Gastrocnemius medialis (tissue), 4 donors: Measurements from ENCODE around the gene ASPHD2. TPM values are rescaled to one million over a fixed set of nuclear protein-coding genes. Genes with fewer than 3 reads are reported as not detected.
A peak's percentile ranks its signal among the peaks of the same experiment; 100 is the strongest.

Experiments used
- ATAC-seq, 2 donors: fragments of 150-250 bp; one replicate each; pipeline ENCODE4 v1.9.1; 2016
- DNase-seq, 2 donors: peaks; one replicate each; pipeline ENCODE4 v3.0.0-alpha.2; 2019
- H3K27ac ChIP-seq, 4 donors: fragments of 200-600 bp; sonication (generic); 1 replicate in 1 of 4; 2 replicates in 3 of 4; pipeline ENCODE4 v1.5.1; 2016 to 2018; ENCODE audit warnings: mild to moderate bottlenecking in 2 of 4, moderate library complexity in 1 of 4
- H3K27me3 ChIP-seq, 3 donors: fragments of 200-600 bp; sonication (generic) in 2 of 3; 1 replicate in 1 of 3; 2 replicates in 2 of 3; pipeline versions ENCODE4 v1.5.1 to v1.6.0; 2016 to 2019; ENCODE audit warnings: mild to moderate bottlenecking in 1 of 3, moderate library complexity in 1 of 3
- H3K36me3 ChIP-seq, 2 donors: fragments of 200-600 bp; sonication (generic) in 1 of 2; one replicate each; pipeline ENCODE4 v1.5.1; 2017 to 2018
- H3K4me1 ChIP-seq, 2 donors: fragments of 200-600 bp; sonication (generic) in 1 of 2; one replicate each; pipeline ENCODE4 v1.5.1; 2016 to 2017; ENCODE audit warnings: mild to moderate bottlenecking in 2 of 2
- H3K4me3 ChIP-seq, 4 donors: fragments of 200-600 bp; sonication (generic) in 3 of 4; 1 replicate in 1 of 4; 2 replicates in 3 of 4; pipeline ENCODE4 v1.5.1; 2016 to 2019; ENCODE audit warnings: mild to moderate bottlenecking in 2 of 4
- H3K9me3 ChIP-seq, 3 donors: fragments of 200-600 bp; sonication (generic) in 2 of 3; 1 replicate in 1 of 3; 2 replicates in 2 of 3; pipeline ENCODE4 v1.5.1; 2016 to 2019
- CTCF ChIP-seq, 5 experiments: fragments of 450-650 bp in 3 of 5; fragments of 200-600 bp in 2 of 5; sonication (generic) in 2 of 5; IDR thresholded peaks in 4 of 5; conservative IDR thresholded peaks in 1 of 5; 1 replicate in 4 of 5; 2 replicates in 1 of 5; pipeline ENCODE4 v1.5.1; 2016 to 2019; ENCODE audit warnings: antibody characterized with exemption in 5 of 5, mild to moderate bottlenecking in 3 of 5, moderate library complexity in 3 of 5
- POLR2A ChIP-seq, 2 donors: fragments of 450-650 bp; IDR thresholded peaks; one replicate each; pipeline ENCODE4 v1.6.1; 2017; ENCODE audit warnings: antibody characterized with exemption in 2 of 2, mild to moderate bottlenecking in 2 of 2, moderate library complexity in 2 of 2
- in situ Hi-C, 4 donors: fragments of 200-750 bp; cut with MboI; loops; one replicate each; pipeline versions ENCODE4 v1.15.0 to v1.8.0; 2017; ENCODE audit warnings: low sequenced_read_pairs in 4 of 4
- intact Hi-C: fragments of 100-400 bp; cut with DNase I; formaldehyde crosslinking; loops from one replicate; pipeline ENCODE4 v1.15.1; 2023; ENCODE audit warnings: low total_unique reads
- total RNA-seq, 4 donors: library from RNA; depleted of rRNA; stranded (reverse); fragments of >200 nt; gene quantifications; one replicate each; pipeline versions ENCODE4 v1.1.0 to v1.2.3, GENCODE V29; 2016

The ASPHD2 gene
- total RNA-seq, 4 donors from 2014 or later, result 0.07 to 0.10 TPM; not detected in 2

GRCh38 chr22:26479792-26480610, 50.9 kb downstream of the ASPHD2 start:
- no peaks in the 10 kb centered on the region for H3K27me3 ChIP-seq
- intact Hi-C loops, result loop anchor here (5.0 kb wide), 1 partner anchor 82 kb away; no protein-coding TSS in a partner anchor
- peak overlapping the region in 1 of 4 donors; percentile 15 for H3K4me3 ChIP-seq
- ATAC-seq, result no peak
- TF ChIP-seq POLR2A (IDR thresholded peaks at IDR 0.05) (no peak), CTCF (IDR thresholded peaks at IDR 0.05 in 4 of 5, conservative IDR thresholded peaks at IDR 0.05 in 1 of 5) (no peak)
- DNase-seq, result no peak
- peaks cover 0 to 24% of the 10 kb centered on the region in 2 donors for H3K36me3 ChIP-seq
- in situ Hi-C loops, result loop anchor here in 2 of 4 donors (10.0 kb wide), 1 partner anchor 105 kb away; no protein-coding TSS in a partner anchor
- no peaks in the 10 kb centered on the region for H3K9me3 ChIP-seq
- peaks cover 45 to 51% of the 10 kb centered on the region in 2 donors for H3K4me1 ChIP-seq
- H3K27ac ChIP-seq, result peak overlapping the region; percentile 22 to 48 (median 40)

- intact Hi-C loops, result loop anchor here (5.0 kb wide), 1 partner anchor 82 kb away; no protein-coding TSS in a partner anchor
- peak overlapping the region; percentile 22 to 48 (median 40) for H3K27ac ChIP-seq
- ATAC-seq, result no peak
- H3K9me3 ChIP-seq, result no peaks in the 10 kb centered on the region
- TF ChIP-seq CTCF (IDR thresholded peaks at IDR 0.05 in 4 of 5, conservative IDR thresholded peaks at IDR 0.05 in 1 of 5), result no peak
- TF ChIP-seq POLR2A (IDR thresholded peaks at IDR 0.05), result no peak
- DNase-seq, result no peak
- peaks cover 50 to 57% of the 10 kb centered on the region in 2 donors for H3K4me1 ChIP-seq
- H3K27me3 ChIP-seq, result no peaks in the 10 kb centered on the region
- no peak overlapping the region for H3K4me3 ChIP-seq
- in situ Hi-C loops, result loop anchor here in 2 of 4 donors (10.0 kb wide), 1 partner anchor 104 kb away; no protein-coding TSS in a partner anchor
- H3K36me3 ChIP-seq, result peaks cover 0 to 21% of the 10 kb centered on the region in 2 donors
Observed at GRCh38 chr22:26480611-26480932, 51.5 kb downstream of the ASPHD2 start.

- ATAC-seq, result no peak
- TF ChIP-seq POLR2A (IDR thresholded peaks at IDR 0.05) (no peak), CTCF (IDR thresholded peaks at IDR 0.05 in 4 of 5, conservative IDR thresholded peaks at IDR 0.05 in 1 of 5) (no peak)
- Histone ChIP-seq H3K27ac (peak overlapping the region in 1 of 4 donors; percentile 11), H3K9me3 (no peaks in the 10 kb centered on the region), H3K27me3 (no peaks in the 10 kb centered on the region), H3K36me3 (peaks cover 0 to 15% of the 10 kb centered on the region in 2 donors), H3K4me3 (no peak overlapping the region), H3K4me1 (peaks cover 54 to 60% of the 10 kb centered on the region in 2 donors)
- in situ Hi-C loops (loop anchor here in 2 of 4 donors (10.0 kb wide), 1 partner anchor 104 kb away; no protein-coding TSS in a partner anchor), intact Hi-C loops (loop anchor here (5.0 kb wide), 1 partner anchor 81 kb away; no protein-coding TSS in a partner anchor)
- no peak for DNase-seq
Observed at GRCh38 chr22:26481112-26481693, 52.1 kb downstream of the ASPHD2 start.

- no peak overlapping the region for H3K4me3 ChIP-seq
- no peak for ATAC-seq
Observed at GRCh38 chr22:26481694-26482093, 52.6 kb downstream of the ASPHD2 start.

More at GRCh38 chr22:26481694-26482093, 52.6 kb downstream of the ASPHD2 start:
- DNase-seq, result no peak
- intact Hi-C loops (loop anchor here (5.0 kb wide), 1 partner anchor 81 kb away; no protein-coding TSS in a partner anchor), in situ Hi-C loops (loop anchor here in 2 of 4 donors (10.0 kb wide), 1 partner anchor 103 kb away; no protein-coding TSS in a partner anchor)
- Histone ChIP-seq H3K27me3 (no peaks in the 10 kb centered on the region), H3K9me3 (no peaks in the 10 kb centered on the region), H3K36me3 (peaks cover 0 to 10% of the 10 kb centered on the region in 2 donors), H3K4me1 (peaks cover 54 to 60% of the 10 kb centered on the region in 2 donors), H3K27ac (peak overlapping the region; percentile 11 to 95 (median 94))
- TF ChIP-seq POLR2A (IDR thresholded peaks at IDR 0.05) (no peak), CTCF (IDR thresholded peaks at IDR 0.05 in 4 of 5, conservative IDR thresholded peaks at IDR 0.05 in 1 of 5) (no peak)
